HG02852 (cell line): ENCODE measurements around the gene CLASP2.

Source experiments
- ATAC-seq: cut with Tn5 transposase; IDR thresholded peaks from one replicate; pipeline ENCODE4 v1.9.1; 2021; ENCODE audit warnings: mild to moderate bottlenecking, moderate library complexity; ENCODE audit not compliant: unreplicated experiment

The CLASP2 gene

DNA sequence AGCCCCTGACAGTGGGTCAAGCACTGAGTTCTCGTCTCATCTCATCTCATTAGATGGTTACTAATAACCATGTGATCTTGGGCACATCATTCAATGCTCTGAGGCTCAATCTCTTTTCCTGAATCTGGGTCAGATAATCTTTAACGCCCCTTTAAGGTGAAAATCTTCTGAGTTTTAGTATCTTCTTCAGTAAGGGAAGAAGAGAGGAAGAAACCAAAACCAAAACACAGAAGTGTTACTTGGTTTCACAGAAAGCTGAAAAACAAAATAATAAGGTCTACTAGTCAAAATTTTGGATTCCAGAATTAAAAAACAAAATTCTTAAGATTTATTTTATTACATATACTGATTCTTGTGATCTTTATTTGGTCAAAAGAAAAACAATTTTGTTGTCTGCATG, 78.2 kb downstream of the CLASP2 start:
- no peak for ATAC-seq

DNA sequence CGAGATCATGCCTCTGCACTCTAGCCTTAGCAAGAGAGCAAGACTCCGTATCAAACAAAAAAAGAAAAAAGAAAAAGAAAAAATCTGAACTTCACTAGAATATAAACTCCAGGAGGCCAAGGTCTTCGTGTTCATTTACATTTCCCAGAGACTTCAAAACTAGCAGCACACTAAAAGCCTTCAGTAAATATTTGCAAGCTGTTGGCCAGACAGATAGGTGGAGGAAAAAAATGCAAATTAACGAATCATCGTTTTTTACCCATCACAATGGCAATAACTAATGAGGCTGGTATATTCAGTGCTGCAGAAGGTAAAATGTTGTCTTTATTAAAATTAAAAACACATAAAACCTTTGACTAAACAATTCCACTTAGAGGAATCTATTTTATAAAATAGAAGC, 80.6 kb downstream of the CLASP2 start:
- ATAC-seq, result no peak

DNA sequence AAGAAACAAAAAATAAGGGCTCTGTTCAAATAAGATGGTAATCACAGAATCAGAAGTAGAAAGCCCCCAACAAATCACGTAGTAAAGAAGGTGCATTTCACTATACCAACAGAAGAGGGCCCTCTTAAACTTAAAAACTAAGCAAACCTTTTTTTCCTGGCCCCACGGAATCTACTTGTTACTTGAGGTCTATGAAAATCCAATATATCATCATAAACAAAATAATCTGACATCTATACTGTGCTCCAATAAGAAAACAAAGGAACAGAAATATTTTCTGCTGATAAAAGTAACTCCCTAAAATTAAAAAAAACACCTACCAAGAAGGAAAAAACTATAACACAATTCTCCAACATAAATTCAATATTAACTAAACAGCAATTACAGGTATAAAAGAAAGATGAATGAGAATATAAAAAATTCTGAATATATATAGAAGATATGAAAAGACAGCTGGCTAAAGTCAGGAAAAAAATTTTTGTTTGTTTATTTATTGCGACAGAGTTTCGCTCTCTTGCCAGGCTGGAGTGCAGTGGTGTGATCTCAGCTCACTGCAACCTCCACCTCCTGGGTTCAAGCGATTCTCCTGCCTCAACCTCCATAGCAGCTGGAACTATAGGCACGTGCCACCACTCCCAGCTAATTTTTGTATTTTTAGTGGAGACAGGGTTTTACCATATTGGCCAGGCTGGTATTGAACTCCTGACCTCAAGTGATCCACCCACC, 81.8 kb downstream of the CLASP2 start:
- ATAC-seq, result no peak

DNA sequence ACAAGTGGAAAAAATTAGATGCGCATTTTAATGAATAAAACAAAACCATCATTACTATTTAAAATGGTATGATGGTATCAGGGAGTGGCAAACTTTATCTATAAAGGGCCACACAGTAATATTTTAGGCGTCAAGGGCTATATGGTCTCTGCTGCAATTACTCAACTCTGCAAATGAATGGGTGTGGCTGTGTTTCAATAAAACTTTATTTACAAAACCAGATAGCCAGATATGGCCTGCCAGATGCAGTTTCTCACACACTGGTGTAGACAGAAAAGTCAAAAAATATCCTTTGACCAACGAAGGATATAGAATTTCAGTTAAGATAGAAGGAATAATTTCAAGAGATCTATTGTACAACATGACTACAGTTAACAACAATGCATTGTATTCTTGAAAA, 83.8 kb downstream of the CLASP2 start:
- ATAC-seq, result no peak

DNA sequence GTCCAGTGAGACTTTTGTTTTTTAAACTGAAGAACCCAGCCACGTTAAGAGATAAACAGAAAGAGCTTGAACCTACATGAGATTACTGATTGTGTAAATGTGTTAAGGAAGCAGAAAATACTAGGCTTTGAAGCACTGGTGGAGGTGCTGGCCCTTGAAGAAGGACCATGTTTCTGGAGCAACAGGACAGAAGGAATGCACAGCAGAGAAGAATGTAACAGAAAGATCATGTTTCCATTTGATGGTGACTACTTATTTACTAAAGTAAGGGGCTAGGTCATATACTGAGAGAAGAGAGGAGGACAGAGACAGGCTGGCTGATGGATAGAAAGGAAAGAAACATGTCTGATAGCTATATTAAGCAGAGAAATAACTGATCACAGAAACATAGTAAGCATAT, 88.8 kb downstream of the CLASP2 start:
- no peak for ATAC-seq

DNA sequence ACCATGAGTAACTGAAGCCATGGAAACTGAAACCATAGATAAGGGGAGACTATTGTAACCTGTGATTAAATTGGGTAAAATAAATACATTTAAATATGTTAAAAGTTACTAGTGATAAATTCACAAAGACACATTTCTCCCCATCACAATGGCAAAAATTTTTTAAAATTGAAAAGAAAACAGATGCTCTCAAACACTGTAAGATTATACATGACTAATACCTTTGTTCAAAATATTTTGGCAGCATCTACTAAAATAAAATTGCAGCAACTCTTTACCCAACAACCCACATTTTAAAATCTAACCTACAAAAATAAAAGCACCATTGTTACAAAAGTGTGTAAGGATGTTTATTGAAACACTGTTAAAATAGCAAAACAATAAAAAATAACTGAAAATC, 93.3 kb downstream of the CLASP2 start:
- no peak for ATAC-seq

DNA sequence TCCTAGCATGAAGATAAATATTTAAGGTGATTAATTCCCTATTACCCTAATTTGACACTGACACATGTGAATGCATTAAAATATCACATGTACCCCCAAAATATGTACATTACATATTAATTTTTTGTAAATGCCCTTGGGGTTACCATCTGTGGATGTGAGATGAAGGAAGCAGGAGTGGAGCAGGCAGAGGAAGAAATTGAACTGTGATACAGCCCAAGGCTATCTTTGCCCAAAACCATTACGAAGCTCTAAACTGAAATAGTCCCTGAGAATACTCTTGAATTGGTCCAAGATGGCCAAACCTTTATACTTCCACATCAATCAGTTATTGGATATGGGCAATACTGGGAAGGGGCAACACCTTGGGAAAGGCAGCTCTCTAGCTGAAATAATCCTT, 105.0 kb downstream of the CLASP2 start:
- ATAC-seq, result no peak

DNA sequence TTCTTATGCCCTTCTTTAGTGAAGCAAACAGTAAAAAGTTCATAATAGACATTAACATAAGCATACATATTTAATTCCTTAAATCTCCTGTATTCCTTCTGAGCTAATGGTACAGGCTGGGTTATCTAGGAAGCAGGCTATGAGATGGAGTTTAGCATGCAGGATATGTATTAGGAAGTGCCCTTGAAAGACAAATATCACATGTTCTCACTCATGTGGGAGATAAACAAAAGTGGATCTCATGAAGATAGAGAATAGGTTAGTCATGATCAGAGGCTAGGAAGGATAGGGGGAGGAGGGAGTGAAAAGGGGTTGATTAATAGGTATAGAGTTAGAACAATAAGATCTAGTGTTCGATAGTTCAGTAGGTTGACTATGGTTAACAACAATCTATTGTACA, 105.4 kb downstream of the CLASP2 start:
- ATAC-seq, result no peak

DNA sequence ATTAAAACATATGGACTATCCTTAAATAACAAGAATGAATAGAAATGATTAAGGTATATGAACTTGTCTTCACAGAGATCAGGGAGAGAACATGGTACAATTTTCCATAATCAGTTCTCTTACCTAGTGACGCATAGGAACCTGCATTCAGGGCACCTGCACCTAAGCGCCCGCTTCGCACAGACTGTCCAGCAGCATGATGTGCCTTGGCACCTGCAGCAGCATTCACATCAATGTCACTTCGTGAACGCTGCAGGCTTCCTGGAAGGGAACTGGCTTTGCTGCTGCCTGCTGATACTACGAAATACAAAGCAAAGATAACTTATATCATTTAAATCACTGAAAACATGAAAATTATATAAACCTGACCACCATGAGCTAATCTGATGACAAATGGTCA, 115.2 kb downstream of the CLASP2 start:
- no peak for ATAC-seq

DNA sequence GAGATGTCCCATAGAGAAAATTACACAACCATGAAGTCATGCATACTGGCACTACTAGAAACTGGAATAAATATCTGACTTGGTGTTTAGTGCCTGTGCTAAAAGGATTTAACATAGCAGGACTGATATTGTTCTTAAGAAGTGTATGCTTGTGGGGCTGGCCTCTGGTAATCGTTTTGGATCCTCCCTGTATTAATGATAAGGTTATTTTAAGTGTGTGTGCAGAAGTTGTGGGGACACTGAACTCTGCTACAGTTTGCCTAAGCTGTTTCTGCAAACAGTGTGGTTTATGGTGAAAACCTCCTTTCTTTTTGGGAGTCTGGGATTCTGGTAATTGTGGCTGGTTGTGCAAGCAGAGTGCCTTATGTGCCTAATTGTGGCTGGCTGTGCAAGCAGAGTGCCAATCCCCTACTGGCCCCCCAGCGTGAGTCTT, 120.8 kb downstream of the CLASP2 start:
- ATAC-seq, result no peak

DNA sequence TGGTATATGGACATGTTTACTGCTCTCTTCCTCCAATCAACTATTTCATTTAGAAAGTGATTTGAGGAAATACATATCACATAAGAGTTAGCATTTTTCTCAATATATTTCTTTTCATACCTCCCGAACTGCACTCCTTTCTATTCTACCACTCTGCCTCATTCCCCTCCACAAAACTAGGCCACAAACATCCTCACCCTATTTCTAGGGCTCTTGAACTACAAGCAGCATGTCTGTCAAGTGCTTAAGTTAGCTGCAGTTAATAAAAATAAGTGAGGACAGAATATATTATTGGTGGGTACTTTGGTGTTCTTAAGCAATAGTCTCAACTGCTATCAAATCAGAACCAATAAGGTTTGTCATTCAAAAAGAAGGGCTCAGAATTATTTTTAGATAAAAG, 125.1 kb downstream of the CLASP2 start:
- ATAC-seq, result no peak

DNA sequence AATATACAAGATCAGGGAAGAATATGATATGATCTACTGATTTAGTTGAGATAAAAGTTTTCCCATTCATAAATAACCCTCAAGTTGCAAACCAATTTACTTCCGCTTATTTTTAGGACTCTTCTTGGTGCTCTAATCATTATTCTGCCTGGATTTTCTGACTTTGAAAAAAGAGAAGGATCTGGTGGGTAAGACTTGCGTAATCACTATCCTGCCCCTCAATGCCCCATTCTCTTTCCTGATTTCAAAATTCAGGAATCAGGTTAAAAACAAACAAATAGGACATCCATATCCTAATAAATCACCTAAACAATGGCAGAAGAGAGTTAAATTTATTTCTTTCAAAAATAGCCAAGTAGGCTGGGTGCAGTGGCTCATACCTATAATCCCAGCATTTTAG, 127.5 kb downstream of the CLASP2 start:
- ATAC-seq, result no peak

DNA sequence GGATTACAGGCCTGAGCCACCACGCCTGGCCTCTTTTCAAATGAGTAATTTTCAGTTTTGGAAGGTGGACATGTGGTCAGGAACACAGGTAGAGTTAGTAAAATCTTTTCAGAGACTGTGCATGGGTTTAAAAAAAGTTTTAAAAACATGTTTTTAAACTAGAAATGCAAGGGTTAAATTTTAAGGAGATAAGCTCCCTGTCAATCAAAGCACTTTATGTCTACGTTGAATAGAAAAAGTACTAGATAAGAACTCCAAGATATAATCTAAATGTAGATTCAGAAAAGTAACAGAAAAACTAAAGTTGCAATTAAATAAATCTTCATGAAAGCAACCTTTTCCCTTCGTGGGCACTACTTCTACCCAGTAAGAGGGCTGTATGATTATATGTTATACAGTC, 131.7 kb downstream of the CLASP2 start:
- no peak for ATAC-seq

DNA sequence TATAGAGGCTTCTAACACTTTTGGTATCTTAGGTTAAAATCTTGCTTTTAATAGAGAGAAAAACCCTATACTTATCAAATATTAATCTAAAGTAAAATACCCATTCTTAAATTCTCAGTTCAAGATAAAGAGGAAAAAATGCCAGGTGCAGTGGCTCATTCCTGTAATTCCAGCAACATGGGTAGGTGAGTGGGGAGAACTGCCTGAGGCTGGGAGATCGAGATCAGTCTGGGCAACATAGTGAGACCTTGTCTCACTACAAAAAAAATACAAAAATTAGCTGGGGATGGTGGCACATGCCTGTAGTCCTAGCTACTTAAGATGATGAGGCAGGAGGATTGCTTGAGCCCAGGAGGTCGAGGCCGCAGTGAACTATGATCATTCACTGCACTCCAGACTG, 135.8 kb downstream of the CLASP2 start:
- no peak for ATAC-seq

DNA sequence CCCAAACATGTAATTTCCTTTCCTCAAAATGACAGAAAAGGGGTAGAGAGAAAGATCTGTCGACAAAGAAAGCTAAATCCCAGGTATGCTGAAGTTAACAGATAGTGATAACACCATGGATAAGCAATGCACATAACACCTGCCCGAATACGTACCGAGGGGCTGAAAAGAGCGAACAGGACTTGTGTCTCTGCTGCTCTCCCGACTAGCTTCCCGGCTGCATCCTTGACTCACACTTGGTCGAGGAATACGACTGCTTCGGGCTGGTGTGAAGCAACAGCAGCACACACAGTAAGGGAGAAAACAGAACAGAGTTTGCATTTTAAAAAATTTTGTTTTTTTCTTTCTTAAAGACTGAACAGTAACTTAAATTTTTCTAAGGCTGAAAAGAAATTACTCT, 136.4 kb downstream of the CLASP2 start:
- ATAC-seq, result no peak

DNA sequence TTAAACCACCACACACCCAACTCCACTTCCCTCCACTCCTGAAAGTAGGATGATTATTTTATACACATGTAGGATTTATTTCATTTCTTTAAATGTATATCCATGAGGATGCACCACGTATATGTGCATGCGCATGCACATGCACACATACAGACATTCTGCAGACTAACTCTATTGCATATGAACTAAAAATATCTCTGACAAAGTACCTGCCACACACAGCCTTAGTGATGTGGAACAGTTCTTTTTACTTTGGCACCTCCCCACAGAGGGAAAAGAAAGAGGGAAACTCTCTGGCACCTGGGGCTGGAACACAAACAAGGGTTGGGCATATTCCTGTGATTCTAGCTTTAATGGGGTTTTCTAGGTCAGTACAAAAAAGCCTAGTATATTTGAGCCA, 138.2 kb downstream of the CLASP2 start:
- no peak for ATAC-seq

DNA sequence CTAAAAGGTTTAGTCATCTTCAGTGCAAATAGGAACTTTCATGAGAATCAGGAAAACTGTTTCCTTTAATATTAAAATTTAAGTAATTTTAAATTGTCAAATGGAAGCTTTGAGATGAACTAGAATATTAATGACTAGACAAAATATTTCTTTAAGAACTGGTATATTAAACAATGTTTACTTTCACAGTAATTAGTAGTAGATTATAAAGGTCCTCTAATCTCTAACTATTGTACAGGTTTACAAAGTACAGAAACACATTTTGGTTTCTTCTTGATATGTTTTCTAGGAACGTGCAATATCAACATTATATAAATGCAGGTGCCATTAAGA, 138.9 kb downstream of the CLASP2 start:
- no peak for ATAC-seq

DNA sequence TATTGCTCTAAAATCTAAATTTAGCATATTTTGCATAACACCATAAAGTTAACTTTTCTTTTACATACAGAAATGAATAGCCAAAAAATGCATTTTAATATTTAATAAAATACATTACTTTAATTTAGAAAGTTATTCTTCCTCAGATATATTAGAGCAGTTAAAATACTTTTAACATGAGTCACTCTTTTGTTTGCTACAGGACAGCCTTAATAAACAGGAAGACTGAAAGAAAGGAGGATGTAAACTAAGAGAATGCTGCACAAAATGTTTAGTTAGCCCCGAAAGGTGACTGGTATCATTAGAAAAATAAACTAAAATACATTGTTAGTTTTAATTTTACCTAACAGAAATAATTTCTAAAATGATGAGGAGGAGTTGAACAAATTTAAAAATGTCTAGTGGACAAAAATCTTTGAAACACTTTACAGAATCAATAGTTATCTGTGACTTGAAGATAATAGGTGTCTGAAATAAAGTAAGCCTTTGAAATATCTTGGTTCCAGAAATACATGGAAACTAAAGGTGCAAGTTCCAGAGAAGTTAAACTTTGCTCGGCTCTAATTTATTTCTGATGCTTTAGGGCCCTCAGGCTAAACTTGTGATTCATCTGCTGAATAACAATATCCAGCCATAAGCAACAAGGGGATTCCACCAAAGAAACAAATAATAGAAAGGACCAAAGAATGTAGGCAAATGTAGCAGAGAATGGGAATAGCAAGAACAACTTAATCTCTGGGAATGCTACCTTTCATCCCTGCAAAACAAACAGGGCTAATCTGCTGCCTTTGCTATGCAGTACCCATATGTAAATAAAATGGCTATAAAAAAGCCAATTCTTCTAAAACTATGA, 139.5 kb downstream of the CLASP2 start:
- no peak for ATAC-seq

DNA sequence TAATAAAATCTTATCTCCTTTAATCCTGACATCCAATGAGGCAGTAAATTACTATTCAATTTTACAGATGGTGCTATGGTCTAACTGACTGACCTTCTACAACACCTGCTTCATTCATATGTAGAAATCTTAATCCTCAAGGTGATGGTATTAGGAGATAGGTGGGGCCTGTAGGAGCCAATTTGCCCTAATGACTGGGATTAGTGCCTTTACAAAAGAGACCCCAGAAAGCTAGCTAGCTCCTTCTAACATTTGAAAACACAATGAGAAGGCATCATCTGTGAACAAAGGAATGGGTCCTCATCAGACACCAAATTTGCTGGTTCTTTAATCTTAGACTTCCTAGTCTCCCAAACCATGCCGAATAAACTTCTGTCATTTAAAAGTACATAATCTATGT, 140.5 kb downstream of the CLASP2 start:
- ATAC-seq, result no peak

DNA sequence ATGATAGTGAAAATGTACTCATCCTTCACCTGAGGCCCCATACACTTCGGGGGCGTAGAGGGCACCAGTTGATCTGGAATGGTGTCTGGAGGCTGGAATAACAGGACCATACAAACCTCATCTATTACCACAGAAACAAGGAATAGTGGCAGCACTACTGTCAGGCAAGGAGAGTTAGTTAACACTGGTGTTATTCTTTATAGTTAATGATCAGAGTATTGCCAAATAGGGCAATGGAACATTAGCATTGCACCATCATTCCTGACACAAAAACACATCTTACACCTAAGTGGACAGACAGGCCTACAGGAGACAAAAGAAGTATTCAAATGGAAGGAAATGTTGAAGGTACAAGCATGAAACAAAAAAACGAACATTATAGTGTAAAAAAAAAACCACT, 140.9 kb downstream of the CLASP2 start:
- no peak for ATAC-seq

DNA sequence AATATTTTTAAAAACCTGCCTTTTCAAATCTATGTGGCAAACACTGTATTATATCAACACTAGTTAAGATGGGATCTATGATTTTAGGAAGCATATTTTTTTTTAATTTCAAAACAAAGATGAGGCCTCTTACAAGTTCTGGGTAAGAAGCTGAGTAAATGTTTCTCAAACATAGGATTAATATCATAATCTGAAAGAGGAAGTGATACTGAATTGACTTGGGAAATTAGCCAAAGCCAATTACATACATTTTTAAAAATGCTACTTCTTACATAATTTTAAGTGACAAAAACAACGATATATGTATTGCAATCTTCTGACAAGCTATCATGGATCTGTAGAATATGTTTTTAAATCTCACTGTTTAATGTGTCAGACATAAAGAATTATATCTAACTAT, 142.7 kb downstream of the CLASP2 start:
- ATAC-seq, result no peak

DNA sequence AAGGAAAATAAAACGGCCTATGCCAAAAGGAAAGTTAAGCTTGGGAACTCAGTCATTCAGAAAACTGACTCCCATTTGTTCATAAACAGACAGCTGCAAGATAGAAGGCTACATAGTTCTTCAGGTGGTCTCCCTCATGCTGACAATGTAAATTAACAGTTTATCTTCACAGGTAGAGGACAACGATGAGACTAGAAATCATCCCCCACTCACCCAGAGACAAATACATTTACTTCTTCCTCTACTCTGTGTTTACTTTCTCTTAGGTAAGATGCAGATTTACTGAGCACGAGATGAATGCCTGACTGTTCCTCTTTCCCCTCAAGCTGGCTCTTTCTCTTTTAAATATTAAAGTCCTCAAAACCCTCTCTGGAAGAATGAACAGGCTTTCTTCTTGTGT, 160.2 kb downstream of the CLASP2 start:
- ATAC-seq, result no peak

DNA sequence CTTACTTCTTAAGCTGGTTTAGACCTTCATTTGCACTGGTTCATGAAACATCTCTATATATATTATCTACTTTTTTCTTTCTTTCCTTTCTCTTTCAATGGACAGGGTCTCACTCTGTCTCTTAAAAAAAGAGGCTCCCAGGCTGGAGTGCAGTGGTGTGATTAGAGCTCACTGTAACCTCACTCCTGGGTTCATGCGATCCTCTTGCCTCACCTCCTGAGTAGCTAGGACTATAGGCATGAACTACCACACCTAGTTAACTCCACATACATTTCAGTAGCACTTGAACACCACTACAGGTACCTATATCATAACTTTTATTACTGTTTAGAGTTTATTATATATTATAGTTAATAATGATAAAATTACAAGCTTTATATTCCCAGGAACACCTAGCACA, 160.8 kb downstream of the CLASP2 start:
- ATAC-seq, result no peak
